Smooth muscle cell (in vitro differentiated cells): ENCODE measurements around the gene UCN2. TPM values are rescaled to one million over a fixed set of nuclear protein-coding genes. Genes with fewer than 3 reads are reported as not detected.

Experiments
- DNase-seq: peaks from one replicate; lab custom pipeline; 2025; ENCODE audit not compliant: unreplicated experiment; lab: John Stamatoyannopoulos, UW
- H2AFZ ChIP-seq: fragments of 200-600 bp; sonication (generic); 2 replicates; pipeline ENCODE4 v1.6.0; 2016; ENCODE audit warnings: antibody characterized with exemption, low read depth, mild to moderate bottlenecking
- H3F3A ChIP-seq: fragments of 200-600 bp; sonication (generic); 2 replicates; pipeline ENCODE4 v1.6.0; 2017; ENCODE audit warnings: antibody characterized with exemption, low read depth
- H3K27ac ChIP-seq: fragments of 200-600 bp; sonication (generic); 2 replicates; pipeline ENCODE4 v1.5.1; 2016; ENCODE audit warnings: low read depth, mild to moderate bottlenecking
- H3K27me3 ChIP-seq: fragments of 200-600 bp; sonication (generic); 2 replicates; pipeline ENCODE4 v1.6.1; 2016; ENCODE audit warnings: low read depth, mild to moderate bottlenecking
- H3K36me3 ChIP-seq: fragments of 200-600 bp; sonication (generic); 2 replicates; pipeline ENCODE4 v1.5.1; 2016; ENCODE audit warnings: low read depth
- H3K4me1 ChIP-seq: fragments of 200-600 bp; sonication (generic); 2 replicates; pipeline ENCODE4 v1.5.1; 2016; ENCODE audit warnings: low read depth
- H3K4me2 ChIP-seq: fragments of 200-600 bp; sonication (generic); 2 replicates; pipeline ENCODE4 v1.6.0; 2016; ENCODE audit warnings: mild to moderate bottlenecking
- H3K4me3 ChIP-seq: fragments of 200-600 bp; sonication (generic); 2 replicates; pipeline ENCODE4 v1.5.1; 2016; ENCODE audit warnings: mild to moderate bottlenecking
- H3K79me2 ChIP-seq: fragments of 200-600 bp; sonication (generic); 2 replicates; pipeline ENCODE4 v1.6.0; 2016; ENCODE audit warnings: low read depth, mild to moderate bottlenecking
- H3K9ac ChIP-seq: fragments of 200-600 bp; sonication (generic); 2 replicates; pipeline ENCODE4 v1.6.0; 2016; ENCODE audit warnings: low read depth
- H3K9me3 ChIP-seq: fragments of 200-600 bp; sonication (generic); replicated peaks from 2 replicates; pipeline ENCODE4 v1.5.1; 2016; ENCODE audit warnings: low read depth
- H4K20me1 ChIP-seq: fragments of 200-600 bp; sonication (generic); 2 replicates; pipeline ENCODE4 v1.6.0; 2016; ENCODE audit warnings: low read depth
- CTCF ChIP-seq: fragments of 200-600 bp; sonication (generic); IDR thresholded peaks from 2 replicates; pipeline ENCODE4 v1.5.1; 2017; ENCODE audit warnings: borderline replicate concordance, mild to moderate bottlenecking, antibody characterized with exemption; ENCODE audit not compliant: insufficient read depth, poor library complexity, severe bottlenecking
- WGBS: methylation state at CpG from one replicate; pipeline ENCODE4 v1.1.7; 2016; ENCODE audit warnings: low lambda C conversion rate; 5-methylcytosine and 5-hydroxymethylcytosine counted together
- polyA plus RNA-seq: library from polyadenylated mRNA; unstranded; fragments of >200 nt; fragmentation: Nextera tagmentation; extraction: Ambion mirVana; gene quantifications from 2 replicates; pipeline ENCODE4 v1.2.1, GENCODE V29; 2016
- total RNA-seq: library from RNA; depleted of rRNA; stranded (reverse); fragments of >200 nt; gene quantifications from 2 replicates; pipeline ENCODE4 v1.2.3, GENCODE V29; 2014

The UCN2 gene
- total and polyA plus RNA-seq, 2 experiments from 2014 or later, result 4.3 to 7.0 TPM

DNA sequence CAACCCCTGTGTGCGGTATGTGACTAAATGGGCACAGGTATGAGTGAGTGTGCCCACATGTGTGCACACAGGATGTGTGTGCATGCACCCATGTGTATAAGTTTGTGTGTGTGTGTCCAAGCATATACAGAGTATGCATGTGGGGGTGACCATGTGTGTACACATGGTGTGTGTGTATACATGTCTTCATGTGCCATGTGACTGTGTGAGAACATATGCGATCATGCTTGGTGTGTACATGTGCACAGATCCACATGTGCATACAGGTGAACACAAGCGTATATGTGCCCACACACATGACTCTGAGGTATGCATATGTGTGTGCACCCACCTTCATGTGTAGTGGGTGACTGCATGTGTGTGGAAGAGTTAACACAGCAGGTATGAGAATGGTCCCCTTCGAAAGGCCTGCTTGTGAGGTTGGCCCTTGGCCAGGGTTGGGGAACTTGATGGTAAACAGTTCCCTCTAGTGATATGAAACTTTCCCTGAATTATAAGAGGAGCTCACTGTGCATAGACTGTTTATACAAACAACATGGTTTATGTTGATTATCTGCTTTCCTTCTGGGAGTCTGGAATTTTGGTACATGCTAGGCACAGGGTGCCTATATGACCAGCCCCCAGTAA is 17.3 kb downstream of the UCN2 start:
- Histone ChIP-seq H3K27me3 (no peaks in the 10 kb centered on the region), H3F3A (no peaks in the 10 kb centered on the region), H3K4me2 (no peak overlapping the region), H3K9ac (no peak overlapping the region), H4K20me1 (peaks cover 97% of the 10 kb centered on the region), H3K27ac (no peak overlapping the region), H3K9me3 (no peaks in the 10 kb centered on the region), H3K79me2 (no peaks in the 10 kb centered on the region), H2AFZ (no peak overlapping the region), H3K4me3 (no peak overlapping the region), H3K4me1 (no peaks in the 10 kb centered on the region), H3K36me3 (peaks cover 13% of the 10 kb centered on the region)
- DNase-seq, result no peak
- 95% methylated on average over 4 of the region's 4 CpGs for WGBS
- no peak for TF ChIP-seq CTCF

- Histone ChIP-seq H3K27ac (no peak overlapping the region), H3K36me3 (peaks cover 13% of the 10 kb centered on the region), H3K9me3 (no peaks in the 10 kb centered on the region), H2AFZ (no peak overlapping the region), H3K9ac (no peak overlapping the region), H3F3A (no peaks in the 10 kb centered on the region), H3K4me3 (no peak overlapping the region), H3K79me2 (no peaks in the 10 kb centered on the region), H3K27me3 (no peaks in the 10 kb centered on the region), H4K20me1 (peaks cover 97% of the 10 kb centered on the region), H3K4me1 (no peaks in the 10 kb centered on the region), H3K4me2 (no peak overlapping the region)
- no peak for TF ChIP-seq CTCF
- DNase-seq, result no peak
- 93% methylated on average over 5 of the region's 5 CpGs for WGBS
Measured at GRCh38 chr3:48544141-48544540, 19.4 kb downstream of the UCN2 start.

- H3F3A ChIP-seq, result no peaks in the 10 kb centered on the region
- H3K4me3 ChIP-seq, result no peak overlapping the region
- H4K20me1 ChIP-seq, result peaks cover 97% of the 10 kb centered on the region
- H3K79me2 ChIP-seq, result no peaks in the 10 kb centered on the region
- no peaks in the 10 kb centered on the region for H3K27me3 ChIP-seq
- H3K9ac ChIP-seq, result no peak overlapping the region
- DNase-seq, result no peak
- no peaks in the 10 kb centered on the region for H3K4me1 ChIP-seq
- WGBS, result 96% methylated on average over 9 of the region's 9 CpGs
- no peaks in the 10 kb centered on the region for H3K9me3 ChIP-seq
- H3K4me2 ChIP-seq, result no peak overlapping the region
- H3K36me3 ChIP-seq, result peaks cover 13% of the 10 kb centered on the region
- no peak overlapping the region for H2AFZ ChIP-seq
- no peak overlapping the region for H3K27ac ChIP-seq
- no peak for TF ChIP-seq CTCF
Measured at GRCh38 chr3:48543271-48543866, 20.2 kb downstream of the UCN2 start.

GRCh38 chr3:48538451-48538850 is 25.1 kb downstream of the UCN2 start:
- H3K4me1 ChIP-seq, result no peaks in the 10 kb centered on the region
- H3F3A ChIP-seq, result no peaks in the 10 kb centered on the region
- H4K20me1 ChIP-seq, result peaks cover 92% of the 10 kb centered on the region
- no peaks in the 10 kb centered on the region for H3K79me2 ChIP-seq
- no peak overlapping the region for H3K27ac ChIP-seq
- H3K9ac ChIP-seq, result no peak overlapping the region
- peaks cover 7% of the 10 kb centered on the region for H3K36me3 ChIP-seq
- no peak overlapping the region for H3K4me2 ChIP-seq
- 98% methylated on average over 12 of the region's 12 CpGs for WGBS
- H3K9me3 ChIP-seq, result no peaks in the 10 kb centered on the region
- no peak overlapping the region for H3K4me3 ChIP-seq
- H3K27me3 ChIP-seq, result no peaks in the 10 kb centered on the region
- no peak overlapping the region for H2AFZ ChIP-seq
- no peak for DNase-seq
- no peak for TF ChIP-seq CTCF
